SU-DHL-6 (cell line): ENCODE data around the gene SCRT2.

Experiments used
- H2AFZ ChIP-seq: fragments of 200-600 bp; sonication (generic); 2 replicates; pipeline ENCODE4 v1.6.1; 2014; ENCODE audit warnings: low read depth, mild to moderate bottlenecking, moderate library complexity, mixed read lengths, antibody characterized with exemption, low read length; ENCODE audit not compliant: severe bottlenecking
- H3F3A ChIP-seq: fragments of 200-600 bp; shearing (Covaris generic); 2 replicates; pipeline ENCODE4 v1.6.0; 2016; ENCODE audit warnings: antibody characterized with exemption, mild to moderate bottlenecking; ENCODE audit not compliant: insufficient read depth
- H3K27ac ChIP-seq: fragments of 200-600 bp; sonication (generic); 2 replicates; pipeline ENCODE4 v1.5.1; 2016; ENCODE audit warnings: low read depth, mild to moderate bottlenecking, low read length, moderate library complexity, mixed read lengths
- H3K27me3 ChIP-seq: fragments of 200-600 bp; sonication (generic), shearing (Covaris generic); 2 replicates; pipeline ENCODE4 v1.6.0; 2014; ENCODE audit warnings: mild to moderate bottlenecking, low read length
- H3K36me3 ChIP-seq: fragments of 200-600 bp; sonication (generic); 2 replicates; pipeline ENCODE4 v1.6.1; 2014; ENCODE audit warnings: mild to moderate bottlenecking, low read length, mixed read lengths
- H3K4me2 ChIP-seq: fragments of 300-600, 200-600 bp; shearing (Covaris generic), sonication (generic); 2 replicates; pipeline ENCODE4 v1.6.0; 2014; ENCODE audit warnings: low read length, low read depth, mild to moderate bottlenecking; ENCODE audit not compliant: poor library complexity, severe bottlenecking
- H3K4me3 ChIP-seq: fragments of 200-600 bp; sonication (generic); 2 replicates; pipeline ENCODE4 v1.5.1; 2014; ENCODE audit warnings: antibody characterized with exemption, low read length, mild to moderate bottlenecking, mixed read lengths; ENCODE audit not compliant: insufficient read depth, poor library complexity, severe bottlenecking
- H3K79me2 ChIP-seq: fragments of 200-600 bp; sonication (generic); 2 replicates; pipeline ENCODE4 v1.6.1; 2014; ENCODE audit warnings: mild to moderate bottlenecking, low read length, moderate library complexity; ENCODE audit not compliant: insufficient read depth
- H3K9ac ChIP-seq: fragments of 200-600 bp; sonication (generic); 2 replicates; pipeline ENCODE4 v1.7.0; 2014; ENCODE audit warnings: mild to moderate bottlenecking, low read length
- H3K9me2 ChIP-seq: fragments of 200-600 bp; sonication (generic); replicated peaks from 2 replicates; pipeline ENCODE4 v1.6.1; 2014; ENCODE audit warnings: low read length; ENCODE audit not compliant: insufficient read depth
- H3K9me3 ChIP-seq: fragments of 200-600 bp; sonication (generic); 2 replicates; pipeline ENCODE4 v1.6.1; 2014; ENCODE audit warnings: low read length, mixed read lengths; ENCODE audit not compliant: insufficient read depth
- H4K20me1 ChIP-seq: fragments of 200-600 bp; sonication (generic); 2 replicates; pipeline ENCODE4 v1.6.1; 2014; ENCODE audit warnings: low read depth, mild to moderate bottlenecking, antibody characterized with exemption, low read length, moderate library complexity, mixed read lengths
- CTCF ChIP-seq: fragments of 200-600 bp; sonication (generic); IDR thresholded peaks from one replicate; pipeline ENCODE4 v1.5.1; 2017; ENCODE audit warnings: antibody characterized with exemption, mild to moderate bottlenecking, low read length, moderate library complexity; ENCODE audit not compliant: insufficient read depth, poor library complexity, severe bottlenecking
- EZH2phosphoT487 ChIP-seq: fragments of 200-600 bp; sonication (generic), shearing (Covaris generic); conservative IDR thresholded peaks from 2 replicates; pipeline ENCODE4 v1.6.1; 2018; ENCODE audit warnings: mild to moderate bottlenecking, antibody characterized with exemption, low read length, moderate library complexity, mixed read lengths

The SCRT2 gene

GRCh38 chr20:663315-664090, 12.1 kb downstream of the SCRT2 start:
- TF ChIP-seq EZH2phosphoT487 (no peak), CTCF (no peak)
- H4K20me1 ChIP-seq, result no peaks in the 10 kb centered on the region
- H3K9ac ChIP-seq, result no peak overlapping the region
- H3K27ac ChIP-seq, result no peak overlapping the region
- no peaks in the 10 kb centered on the region for H3F3A ChIP-seq
- no peaks in the 10 kb centered on the region for H3K27me3 ChIP-seq
- H3K9me3 ChIP-seq, result no peaks in the 10 kb centered on the region
- no peak overlapping the region for H2AFZ ChIP-seq
- no peaks in the 10 kb centered on the region for H3K79me2 ChIP-seq
- no peaks in the 10 kb centered on the region for H3K36me3 ChIP-seq
- no peaks in the 10 kb centered on the region for H3K9me2 ChIP-seq
- H3K4me3 ChIP-seq, result no peak overlapping the region
- H3K4me2 ChIP-seq, result no peak overlapping the region

GRCh38 chr20:662277-663192, 13.1 kb downstream of the SCRT2 start:
- no peaks in the 10 kb centered on the region for H3F3A ChIP-seq
- H3K27me3 ChIP-seq, result no peaks in the 10 kb centered on the region
- H3K4me2 ChIP-seq, result no peak overlapping the region
- H3K36me3 ChIP-seq, result no peaks in the 10 kb centered on the region
- no peaks in the 10 kb centered on the region for H3K9me2 ChIP-seq
- H3K4me3 ChIP-seq, result no peak overlapping the region
- no peak overlapping the region for H2AFZ ChIP-seq
- H4K20me1 ChIP-seq, result no peaks in the 10 kb centered on the region
- no peak for TF ChIP-seq CTCF
- TF ChIP-seq EZH2phosphoT487, result no peak
- no peak overlapping the region for H3K9ac ChIP-seq
- no peaks in the 10 kb centered on the region for H3K79me2 ChIP-seq
- no peaks in the 10 kb centered on the region for H3K9me3 ChIP-seq
- no peak overlapping the region for H3K27ac ChIP-seq

- no peak overlapping the region for H3K4me3 ChIP-seq
- no peaks in the 10 kb centered on the region for H3K36me3 ChIP-seq
- H3K4me2 ChIP-seq, result no peak overlapping the region
- no peaks in the 10 kb centered on the region for H4K20me1 ChIP-seq
- H3K9me2 ChIP-seq, result no peaks in the 10 kb centered on the region
- no peaks in the 10 kb centered on the region for H3K79me2 ChIP-seq
- no peaks in the 10 kb centered on the region for H3F3A ChIP-seq
- H3K9ac ChIP-seq, result no peak overlapping the region
- TF ChIP-seq CTCF, result no peak
- no peak for TF ChIP-seq EZH2phosphoT487
- no peaks in the 10 kb centered on the region for H3K27me3 ChIP-seq
- H3K9me3 ChIP-seq, result no peaks in the 10 kb centered on the region
- H2AFZ ChIP-seq, result no peak overlapping the region
- no peak overlapping the region for H3K27ac ChIP-seq
Observed at GRCh38 chr20:661474-662270, 13.9 kb downstream of the SCRT2 start.
